Activated T-cell treated with anti-CD3 and anti-CD28 coated beads, Interleukin-2, amount 50 U/mL, for 24 hours (primary cell): Measurements from ENCODE around the gene CA5B.
A peak's percentile ranks its signal among the peaks of the same experiment; 100 is the strongest.
"Not testable (repeated sequence)": the region's sequence is repeated elsewhere in the genome, so short reads cannot be mapped to it uniquely, and the experiment has no call there.

ENCODE experiments used
- DNase-seq: peaks from one replicate; pipeline ENCODE4 v3.0.0-alpha.2; 2020
- H3K27ac Mint-ChIP-seq: 2 replicates; pipeline ENCODE4 v1.8.0; 2020; ENCODE audit warnings: mild to moderate bottlenecking, mixed read lengths
- H3K27me3 Mint-ChIP-seq: 2 replicates; pipeline ENCODE4 v1.8.0; 2020; ENCODE audit warnings: mixed read lengths
- H3K36me3 Mint-ChIP-seq: 2 replicates; pipeline ENCODE4 v1.8.0; 2020; ENCODE audit warnings: low read depth, mixed read lengths
- H3K4me1 Mint-ChIP-seq: 2 replicates; pipeline ENCODE4 v1.8.0; 2020; ENCODE audit warnings: low read depth, mixed read lengths
- H3K4me3 Mint-ChIP-seq: 2 replicates; pipeline ENCODE4 v1.8.0; 2020; ENCODE audit warnings: mild to moderate bottlenecking, moderate library complexity, mixed read lengths
- H3K9me3 Mint-ChIP-seq: 2 replicates; pipeline ENCODE4 v1.8.0; 2020; ENCODE audit warnings: mixed read lengths

The CA5B gene

DNA sequence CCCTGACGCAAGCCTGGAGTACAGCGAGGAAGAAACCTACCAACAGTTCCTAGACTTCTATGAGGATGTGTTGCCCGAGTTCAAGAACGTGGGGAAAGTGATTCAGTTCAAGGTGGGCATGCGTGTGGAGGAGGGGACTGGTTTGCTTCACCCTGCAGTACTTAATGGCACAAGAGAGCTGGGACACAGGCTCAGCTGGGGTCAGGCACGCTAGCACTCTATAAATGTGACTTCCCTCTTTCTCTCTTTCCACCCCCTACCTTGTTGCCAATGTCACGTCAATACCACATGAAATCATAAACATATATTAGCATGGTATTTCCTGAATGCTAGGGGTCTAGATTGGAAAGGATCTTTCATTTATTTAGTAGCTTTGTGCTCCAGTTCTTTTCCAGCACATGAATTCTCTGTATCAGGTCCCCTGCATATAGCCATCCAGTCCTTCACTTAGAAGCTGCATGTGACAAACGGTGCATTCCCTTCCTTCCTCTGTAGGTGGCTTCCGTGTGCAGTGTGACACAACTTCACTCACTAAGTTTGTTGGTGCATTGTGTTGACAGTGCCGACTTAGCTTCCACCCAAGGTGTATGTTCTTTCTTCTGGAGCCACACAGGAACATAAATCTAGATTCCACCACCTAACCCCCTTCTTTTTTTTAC lies 77.8 kb downstream of the CA5B start:
- Mint-ChIP-seq H3K4me3 (no peak overlapping the region), H3K4me1 (peaks cover 50% of the 10 kb centered on the region), H3K9me3 (no peaks in the 10 kb centered on the region), H3K27ac (peak overlapping the region; percentile 76), H3K27me3 (no peaks in the 10 kb centered on the region), H3K36me3 (peaks cover 85% of the 10 kb centered on the region)
- DNase-seq, result no peak

DNA sequence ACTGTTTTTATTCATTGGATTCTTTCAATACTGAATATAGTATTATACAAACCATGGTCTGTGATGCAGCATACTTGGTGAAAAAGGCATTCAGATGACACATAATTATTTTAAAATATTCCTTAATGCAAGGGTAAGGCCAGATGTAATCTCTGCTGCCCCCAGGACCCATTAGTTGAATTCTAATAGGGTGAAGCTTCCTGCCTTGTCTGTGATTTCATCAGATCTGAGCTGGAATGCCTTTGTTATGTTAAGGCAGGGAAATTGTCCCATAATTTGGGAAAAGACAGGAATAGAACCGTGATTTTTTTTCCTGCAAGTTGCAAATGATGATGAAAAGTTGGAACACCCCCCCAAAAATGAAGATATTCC lies 78.4 kb downstream of the CA5B start:
- Mint-ChIP-seq H3K9me3 (no peaks in the 10 kb centered on the region), H3K27ac (peak overlapping the region; percentile 77), H3K36me3 (peaks cover 85% of the 10 kb centered on the region), H3K4me1 (peaks cover 52% of the 10 kb centered on the region), H3K4me3 (peak overlapping the region; percentile 33), H3K27me3 (no peaks in the 10 kb centered on the region)
- no peak for DNase-seq

DNA sequence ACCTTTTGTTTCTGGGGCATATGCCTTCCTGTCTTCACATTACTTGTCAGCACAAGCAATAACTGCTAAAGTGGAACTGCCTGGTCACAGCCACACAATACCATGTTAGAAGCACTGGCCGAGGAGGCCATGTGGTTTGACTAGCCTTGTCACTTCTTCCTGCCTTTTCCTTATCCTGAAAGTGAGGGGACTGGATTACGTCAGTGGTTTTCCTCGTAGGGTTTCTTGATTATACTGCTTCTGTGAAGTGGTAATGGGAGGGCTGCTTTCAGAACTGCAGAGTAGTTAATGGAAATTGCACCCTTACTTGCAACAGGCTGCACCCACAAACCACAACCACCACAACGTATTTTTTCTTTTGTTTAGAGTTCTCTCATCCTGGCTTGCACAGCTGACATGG lies 78.8 kb downstream of the CA5B start:
- H3K27ac Mint-ChIP-seq, result peak overlapping the region; percentile 77
- no peaks in the 10 kb centered on the region for H3K27me3 Mint-ChIP-seq
- H3K9me3 Mint-ChIP-seq, result no peaks in the 10 kb centered on the region
- DNase-seq, result peak; percentile 47
- peak overlapping the region; percentile 33 for H3K4me3 Mint-ChIP-seq
- peaks cover 86% of the 10 kb centered on the region for H3K36me3 Mint-ChIP-seq
- H3K4me1 Mint-ChIP-seq, result peaks cover 52% of the 10 kb centered on the region

DNA sequence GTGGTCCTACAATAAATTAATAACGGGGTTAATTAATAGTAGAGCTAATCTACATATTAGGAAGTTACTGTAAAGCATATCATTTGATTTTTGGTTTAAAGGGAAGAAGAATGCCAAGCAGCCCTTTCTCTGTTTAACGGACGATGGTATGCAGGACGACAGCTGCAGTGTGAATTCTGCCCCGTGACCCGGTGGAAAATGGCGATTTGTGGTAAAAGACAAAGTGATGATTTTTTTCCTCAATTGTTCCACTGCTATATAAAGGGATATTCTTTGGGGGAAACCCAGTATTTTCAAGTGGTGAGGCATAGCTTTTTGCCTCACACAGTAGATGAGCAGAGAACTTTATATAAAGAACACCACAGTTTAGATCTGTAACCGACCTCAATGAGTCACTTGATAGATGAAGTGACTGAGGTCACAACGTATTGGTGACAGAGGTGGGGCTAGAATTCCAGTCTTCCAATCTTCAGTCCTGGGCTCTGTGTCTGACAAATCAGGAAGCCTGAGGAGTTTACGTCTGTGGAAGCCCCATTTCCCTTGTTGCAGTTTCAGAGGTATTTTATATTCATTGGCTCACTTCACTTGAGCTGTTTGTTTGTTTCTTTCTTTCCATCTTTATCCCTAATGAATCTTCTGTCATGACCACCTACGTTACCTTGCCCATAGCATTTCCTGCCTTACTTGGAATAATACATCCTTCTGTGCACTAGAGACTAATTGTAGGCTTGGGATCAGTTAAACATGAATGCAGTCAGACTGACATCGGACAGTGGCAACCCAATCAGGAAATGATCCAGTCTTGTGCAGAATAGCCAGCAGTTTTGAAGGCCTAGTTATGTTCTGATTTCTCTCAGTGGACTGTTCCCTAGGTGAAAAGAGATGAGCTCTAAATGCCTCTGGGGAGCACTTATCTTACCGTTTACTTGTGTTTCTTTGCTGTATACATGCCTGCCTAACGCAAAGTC lies 82.3 kb downstream of the CA5B start:
- H3K36me3 Mint-ChIP-seq, result peaks cover 83% of the 10 kb centered on the region
- no peaks in the 10 kb centered on the region for H3K27me3 Mint-ChIP-seq
- H3K27ac Mint-ChIP-seq, result peak overlapping the region; percentile 77
- no peak for DNase-seq
- H3K9me3 Mint-ChIP-seq, result no peaks in the 10 kb centered on the region
- H3K4me3 Mint-ChIP-seq, result no peak overlapping the region
- H3K4me1 Mint-ChIP-seq, result peaks cover 37% of the 10 kb centered on the region

DNA sequence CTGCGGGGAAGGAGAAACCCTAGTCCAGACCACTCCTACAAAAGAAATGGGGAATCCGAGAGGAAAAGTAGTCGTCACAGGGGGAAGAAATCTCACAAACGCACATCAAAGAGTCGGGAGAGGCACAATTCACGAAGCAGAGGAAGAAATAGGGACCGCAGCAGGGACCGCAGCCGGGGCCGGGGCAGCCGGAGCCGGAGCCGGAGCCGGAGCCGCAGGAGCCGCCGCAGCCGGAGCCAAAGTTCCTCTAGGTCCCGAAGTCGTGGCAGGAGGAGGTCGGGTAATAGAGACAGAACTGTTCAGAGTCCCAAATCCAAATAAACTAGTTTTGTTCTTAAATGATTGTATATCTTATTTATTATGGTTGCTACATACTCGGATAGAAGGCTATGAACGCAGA lies 84.9 kb downstream of the CA5B start:
- H3K27me3 Mint-ChIP-seq, result no peaks in the 10 kb centered on the region
- H3K9me3 Mint-ChIP-seq, result no peaks in the 10 kb centered on the region
- peaks cover 21% of the 10 kb centered on the region for H3K4me1 Mint-ChIP-seq
- H3K36me3 Mint-ChIP-seq, result peaks cover 83% of the 10 kb centered on the region
- H3K27ac Mint-ChIP-seq, result peak overlapping the region; percentile 29
- H3K4me3 Mint-ChIP-seq, result no peak overlapping the region
- DNase-seq, result no peak

DNA sequence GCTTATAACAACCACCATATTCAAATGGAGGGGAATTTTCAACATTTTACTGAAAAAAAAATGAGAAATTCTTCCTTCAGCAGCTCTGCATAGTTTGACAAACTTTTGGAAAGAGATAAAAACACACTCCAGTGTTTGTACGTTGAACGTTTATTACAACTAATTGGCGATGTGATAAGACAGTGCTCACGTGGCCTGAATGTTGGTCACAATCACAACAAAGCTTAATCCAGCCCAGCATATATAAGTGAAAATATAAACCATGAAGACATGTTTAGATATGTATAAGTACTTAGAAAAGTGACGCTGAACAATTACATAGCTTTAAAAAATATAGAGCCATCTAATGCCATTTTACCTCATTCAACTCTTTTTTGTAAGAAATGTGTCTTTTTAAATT lies 87.9 kb downstream of the CA5B start:
- H3K9me3 Mint-ChIP-seq, result no peaks in the 10 kb centered on the region
- DNase-seq, result no peak
- H3K4me3 Mint-ChIP-seq, result no peak overlapping the region
- peak overlapping the region; percentile 37 for H3K27ac Mint-ChIP-seq
- H3K4me1 Mint-ChIP-seq, result peaks cover 10% of the 10 kb centered on the region
- H3K27me3 Mint-ChIP-seq, result no peaks in the 10 kb centered on the region
- peaks cover 81% of the 10 kb centered on the region for H3K36me3 Mint-ChIP-seq

DNA sequence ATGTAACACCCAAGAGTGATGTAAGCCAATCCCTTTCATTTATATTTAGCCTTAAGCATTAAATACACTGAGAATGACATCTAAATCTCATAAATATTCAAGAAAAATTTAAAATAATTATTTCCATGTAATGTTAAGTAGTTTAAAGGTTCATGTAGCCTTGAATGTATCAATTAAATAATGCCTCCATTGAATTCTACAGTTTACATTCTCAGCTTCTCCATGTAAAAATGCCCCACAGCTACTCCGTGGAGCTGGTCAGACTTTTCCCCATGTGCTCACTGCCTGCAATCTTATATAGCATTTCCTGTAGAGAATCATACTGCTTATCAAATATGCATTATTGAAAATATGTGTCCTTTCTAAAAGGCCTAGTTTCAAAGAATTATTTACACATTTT lies 91.1 kb downstream of the CA5B start:
- H3K27ac Mint-ChIP-seq, result no peak overlapping the region
- DNase-seq, result no peak
- H3K9me3 Mint-ChIP-seq, result no peaks in the 10 kb centered on the region
- no peaks in the 10 kb centered on the region for H3K27me3 Mint-ChIP-seq
- peaks cover 65% of the 10 kb centered on the region for H3K36me3 Mint-ChIP-seq
- H3K4me1 Mint-ChIP-seq, result peaks cover 11% of the 10 kb centered on the region
- H3K4me3 Mint-ChIP-seq, result no peak overlapping the region

DNA sequence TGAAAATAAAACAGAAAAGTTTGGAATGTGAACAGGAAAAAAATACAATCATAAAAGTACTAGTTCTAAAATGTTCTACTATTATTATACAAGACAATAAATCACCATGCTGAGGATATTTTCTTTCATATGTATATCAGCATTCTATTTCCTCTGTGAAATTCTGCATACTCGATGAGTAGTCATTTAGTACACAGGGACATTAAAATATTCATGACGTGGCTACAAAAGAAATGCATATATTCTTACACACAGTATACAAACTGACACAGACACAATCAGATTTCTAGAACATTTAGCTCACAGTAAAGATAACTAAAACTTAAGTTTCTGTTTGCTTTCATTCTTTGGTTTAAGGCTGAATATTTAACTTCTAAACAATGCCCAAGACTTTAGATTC lies 93.3 kb downstream of the CA5B start:
- H3K4me3 Mint-ChIP-seq, H3K27me3 Mint-ChIP-seq, H3K9me3 Mint-ChIP-seq, DNase-seq, H3K27ac Mint-ChIP-seq: not testable (repeated sequence)
- H3K4me1 Mint-ChIP-seq, result peaks cover 12% of the 10 kb centered on the region
- H3K36me3 Mint-ChIP-seq, result peaks cover 60% of the 10 kb centered on the region

DNA sequence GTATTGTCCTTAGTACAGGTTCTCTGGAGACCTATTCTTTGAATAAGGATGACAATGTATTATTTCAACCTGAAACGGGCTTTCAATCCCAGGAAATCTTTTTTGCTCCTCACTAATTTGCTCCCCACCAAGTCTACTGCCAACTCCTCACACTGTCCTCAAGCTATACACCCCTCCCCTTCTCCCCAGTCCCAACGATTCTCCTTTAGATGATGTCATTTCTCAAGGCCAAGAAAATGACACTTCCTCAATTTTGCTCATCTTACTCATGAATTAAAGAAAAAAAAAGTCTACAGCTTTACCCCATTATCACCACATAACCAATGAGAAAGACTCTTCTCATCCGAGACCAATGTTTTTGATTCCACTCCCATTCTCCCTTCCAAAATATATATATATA lies 96.0 kb downstream of the CA5B start:
- H3K27ac Mint-ChIP-seq, result no peak overlapping the region

DNA sequence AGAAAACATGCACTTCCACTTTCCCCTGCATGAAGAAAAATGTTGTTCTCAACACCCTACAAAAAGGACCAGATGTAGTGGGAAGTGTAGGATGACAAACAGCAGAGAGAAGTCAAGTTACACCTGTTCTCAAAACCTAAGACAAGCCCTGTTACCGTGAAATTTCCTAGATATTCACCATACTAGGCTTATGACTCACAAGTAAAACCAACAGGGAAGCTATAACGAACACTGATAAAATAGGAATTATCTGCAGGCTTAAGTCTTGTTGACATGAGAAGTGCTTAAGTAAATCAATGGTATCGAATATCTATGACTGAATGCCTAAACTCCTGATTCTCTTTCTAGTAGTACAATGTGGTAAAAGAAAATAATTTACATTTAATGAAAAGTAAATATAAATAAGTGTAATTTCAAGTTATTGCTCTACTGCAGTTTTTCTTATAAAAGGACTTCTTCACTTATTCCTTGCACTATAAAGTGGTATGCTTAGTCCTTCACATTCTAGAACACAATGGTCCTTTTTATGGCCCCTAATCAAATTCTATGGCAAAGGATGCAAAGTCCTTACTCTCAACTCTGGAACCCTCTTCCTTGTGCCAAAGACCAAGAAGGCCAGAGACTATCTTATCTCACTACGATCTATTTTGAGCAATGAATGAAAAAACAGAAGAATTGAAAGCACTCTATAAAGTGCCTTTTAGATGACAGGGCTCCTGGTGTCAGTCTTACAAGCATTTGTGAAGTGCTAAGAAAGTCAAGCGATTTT lies 96.9 kb downstream of the CA5B start:
- Mint-ChIP-seq H3K4me3 (no peak overlapping the region), H3K27me3 (no peaks in the 10 kb centered on the region), H3K27ac (no peak overlapping the region), H3K36me3 (peaks cover 48% of the 10 kb centered on the region), H3K9me3 (no peaks in the 10 kb centered on the region), H3K4me1 (peaks cover 6% of the 10 kb centered on the region)
- no peak for DNase-seq

More for the DNA sequence above, 96.0 kb downstream of the CA5B start:
- Mint-ChIP-seq H3K27me3 (no peaks in the 10 kb centered on the region), H3K36me3 (peaks cover 53% of the 10 kb centered on the region), H3K4me3 (no peak overlapping the region), H3K4me1 (peaks cover 11% of the 10 kb centered on the region), H3K9me3 (no peaks in the 10 kb centered on the region)
- DNase-seq, result no peak
